Activated naive CD4-positive, alpha-beta T cell treated with anti-CD3 and anti-CD28 coated beads for 36 hours (primary cell): ENCODE data around the gene SIX2. TPM values are rescaled to one million over a fixed set of nuclear protein-coding genes. Genes with fewer than 3 reads are reported as not detected.
"Not testable (repeated sequence)": the region's sequence is repeated elsewhere in the genome, so short reads cannot be mapped to it uniquely, and the experiment has no call there.

Experiments used
- CTCF ChIA-PET: fragments of 350-600 bp; sonication (Branson Sonifier 250); formaldehyde crosslinking; loops from one replicate; lab custom pipeline; 2021; ENCODE audit warnings: antibody characterized with exemption; lab: Charles Lee
- DNase-seq: peaks from one replicate; pipeline ENCODE4 v3.0.0-alpha.2; 2020
- H3K27ac Mint-ChIP-seq: one replicate; pipeline ENCODE4 v1.8.0; 2021; ENCODE audit warnings: mild to moderate bottlenecking, mixed read lengths
- H3K27me3 Mint-ChIP-seq: one replicate; pipeline ENCODE4 v1.8.0; 2021; ENCODE audit warnings: low read depth, mixed read lengths
- H3K36me3 Mint-ChIP-seq: one replicate; pipeline ENCODE4 v1.8.0; 2021; ENCODE audit warnings: low read depth, mixed read lengths
- H3K4me1 Mint-ChIP-seq: one replicate; pipeline ENCODE4 v1.8.0; 2021; ENCODE audit warnings: low read depth, mixed read lengths
- H3K4me3 Mint-ChIP-seq: one replicate; pipeline ENCODE4 v1.8.0; 2021; ENCODE audit warnings: mild to moderate bottlenecking, moderate library complexity, mixed read lengths
- H3K9me3 Mint-ChIP-seq: one replicate; pipeline ENCODE4 v1.8.0; 2021; ENCODE audit warnings: mixed read lengths
- intact Hi-C: fragments of 100-400 bp; cut with micrococcal nuclease; formaldehyde crosslinking; loops from one replicate; pipeline ENCODE4 v1.15.1; 2023
- total RNA-seq, 2 experiments: library from RNA; stranded (reverse); gene quantifications; one replicate each; pipeline ENCODE4 v1.2.3, GENCODE V29; 2021

Gene SIX2
- total RNA-seq, 2 experiments from 2014 or later = not detected

GRCh38 chr2:45039804-45040203 is 30.6 kb upstream of the SIX2 start:
- H3K27me3 Mint-ChIP-seq = peaks cover 18% of the 10 kb centered on the region
- intact Hi-C loops, CTCF ChIA-PET, DNase-seq, H3K4me3 Mint-ChIP-seq, H3K4me1 Mint-ChIP-seq, H3K27ac Mint-ChIP-seq, H3K9me3 Mint-ChIP-seq, H3K36me3 Mint-ChIP-seq: not testable (repeated sequence)

GRCh38 chr2:45038861-45039260 is 29.6 kb upstream of the SIX2 start:
- H3K36me3 Mint-ChIP-seq, H3K4me1 Mint-ChIP-seq, H3K4me3 Mint-ChIP-seq, H3K27ac Mint-ChIP-seq, H3K9me3 Mint-ChIP-seq, CTCF ChIA-PET, intact Hi-C loops, DNase-seq: not testable (repeated sequence)
- peaks cover 13% of the 10 kb centered on the region for H3K27me3 Mint-ChIP-seq

GRCh38 chr2:45033302-45033701 is 24.1 kb upstream of the SIX2 start:
- CTCF ChIA-PET = interaction anchor here (0.9 kb wide), 1 partner anchor 710 kb away, joined by 3 read pairs; no protein-coding TSS in a partner anchor
- no peak overlapping the region for H3K4me3 Mint-ChIP-seq
- H3K36me3 Mint-ChIP-seq = no peaks in the 10 kb centered on the region
- H3K4me1 Mint-ChIP-seq = no peaks in the 10 kb centered on the region
- no peak overlapping the region for H3K27ac Mint-ChIP-seq
- H3K9me3 Mint-ChIP-seq = no peaks in the 10 kb centered on the region
- peaks cover 8% of the 10 kb centered on the region for H3K27me3 Mint-ChIP-seq
- intact Hi-C loops = no loop called here
- no peak for DNase-seq

- Mint-ChIP-seq H3K4me3 (no peak overlapping the region), H3K27ac (no peak overlapping the region), H3K36me3 (no peaks in the 10 kb centered on the region), H3K9me3 (no peaks in the 10 kb centered on the region), H3K4me1 (no peaks in the 10 kb centered on the region), H3K27me3 (peaks cover 8% of the 10 kb centered on the region)
- DNase-seq = no peak
- intact Hi-C loops = no loop called here
- CTCF ChIA-PET = no interaction called here
Measured at GRCh38 chr2:45031028-45031427, 21.8 kb upstream of the SIX2 start.

GRCh38 chr2:45030553-45030952 is 21.3 kb upstream of the SIX2 start:
- no peak for DNase-seq
- Mint-ChIP-seq H3K27me3 (peaks cover 8% of the 10 kb centered on the region), H3K36me3 (no peaks in the 10 kb centered on the region), H3K4me3 (no peak overlapping the region), H3K9me3 (no peaks in the 10 kb centered on the region), H3K27ac (no peak overlapping the region), H3K4me1 (no peaks in the 10 kb centered on the region)
- CTCF ChIA-PET = no interaction called here
- intact Hi-C loops = no loop called here

- intact Hi-C loops = no loop called here
- Mint-ChIP-seq H3K27ac (no peak overlapping the region), H3K4me1 (no peaks in the 10 kb centered on the region), H3K9me3 (no peaks in the 10 kb centered on the region), H3K27me3 (peaks cover 14% of the 10 kb centered on the region), H3K36me3 (no peaks in the 10 kb centered on the region), H3K4me3 (no peak overlapping the region)
- DNase-seq = no peak
- CTCF ChIA-PET = interaction anchor here (1.0 to 1.4 kb wide), 2 partner anchors 12 to 44 kb away, joined by 3 to 5 read pairs; no protein-coding TSS in a partner anchor
Measured at GRCh38 chr2:45029215-45029614, 20.0 kb upstream of the SIX2 start.

DNA sequence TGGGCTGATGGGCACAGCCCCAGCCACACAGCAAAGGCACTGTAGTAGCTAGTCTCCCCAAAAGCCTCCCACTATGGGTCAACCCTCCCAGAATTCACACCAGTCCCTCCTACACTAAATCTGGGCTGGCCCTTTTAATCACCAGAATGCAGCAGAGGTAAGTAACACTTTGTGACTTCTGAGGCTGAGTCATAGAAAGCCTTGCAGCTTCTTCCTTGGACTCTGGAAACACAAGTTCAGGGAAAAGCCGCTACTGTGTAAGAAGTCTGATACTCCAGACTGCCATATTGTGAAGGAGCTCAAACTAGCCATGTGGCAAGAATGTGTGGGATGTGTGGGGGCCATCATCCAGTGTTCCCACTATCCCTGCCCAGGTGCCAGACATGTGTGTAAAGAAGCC is 19.0 kb upstream of the SIX2 start:
- CTCF ChIA-PET = interaction anchor here (0.6 to 1.0 kb wide), 2 partner anchors 43 to 67 kb away, joined by 3 to 4 read pairs; no protein-coding TSS in a partner anchor
- no peak for DNase-seq
- Mint-ChIP-seq H3K4me1 (no peaks in the 10 kb centered on the region), H3K4me3 (no peak overlapping the region), H3K27me3 (peaks cover 14% of the 10 kb centered on the region), H3K36me3 (no peaks in the 10 kb centered on the region), H3K9me3 (no peaks in the 10 kb centered on the region), H3K27ac (no peak overlapping the region)
- intact Hi-C loops = no loop called here

- peaks cover 20% of the 10 kb centered on the region for H3K27me3 Mint-ChIP-seq
- H3K4me3 Mint-ChIP-seq = no peak overlapping the region
- H3K27ac Mint-ChIP-seq = no peak overlapping the region
- no peaks in the 10 kb centered on the region for H3K36me3 Mint-ChIP-seq
- no peaks in the 10 kb centered on the region for H3K4me1 Mint-ChIP-seq
- CTCF ChIA-PET = interaction anchor here (1.2 kb wide), 1 partner anchor 45 kb away, joined by 3 read pairs; no protein-coding TSS in a partner anchor
- H3K9me3 Mint-ChIP-seq = no peaks in the 10 kb centered on the region
- DNase-seq = no peak
- intact Hi-C loops = no loop called here
Measured at GRCh38 chr2:45026924-45027450, 17.7 kb upstream of the SIX2 start.

- intact Hi-C loops = no loop called here
- Mint-ChIP-seq H3K9me3 (no peaks in the 10 kb centered on the region), H3K27me3 (peaks cover 20% of the 10 kb centered on the region), H3K27ac (no peak overlapping the region), H3K36me3 (no peaks in the 10 kb centered on the region), H3K4me1 (no peaks in the 10 kb centered on the region), H3K4me3 (no peak overlapping the region)
- no peak for DNase-seq
- CTCF ChIA-PET = interaction anchor here (1.2 kb wide), 1 partner anchor 316 kb away, joined by 3 read pairs; no protein-coding TSS in a partner anchor
Measured at GRCh38 chr2:45024600-45025291, 15.5 kb upstream of the SIX2 start.

- CTCF ChIA-PET = interaction anchor here (1.2 kb wide), 1 partner anchor 317 kb away, joined by 3 read pairs; no protein-coding TSS in a partner anchor
- H3K4me1 Mint-ChIP-seq = no peaks in the 10 kb centered on the region
- H3K4me3 Mint-ChIP-seq = no peak overlapping the region
- H3K9me3 Mint-ChIP-seq = no peaks in the 10 kb centered on the region
- H3K27me3 Mint-ChIP-seq = peaks cover 24% of the 10 kb centered on the region
- no peaks in the 10 kb centered on the region for H3K36me3 Mint-ChIP-seq
- H3K27ac Mint-ChIP-seq = no peak overlapping the region
- intact Hi-C loops = no loop called here
- no peak for DNase-seq
Measured at GRCh38 chr2:45024097-45024496, 14.8 kb upstream of the SIX2 start.

- intact Hi-C loops = no loop called here
- no peak overlapping the region for H3K4me3 Mint-ChIP-seq
- H3K9me3 Mint-ChIP-seq = no peaks in the 10 kb centered on the region
- no peaks in the 10 kb centered on the region for H3K4me1 Mint-ChIP-seq
- CTCF ChIA-PET = no interaction called here
- H3K27ac Mint-ChIP-seq = no peak overlapping the region
- peaks cover 41% of the 10 kb centered on the region for H3K27me3 Mint-ChIP-seq
- no peaks in the 10 kb centered on the region for H3K36me3 Mint-ChIP-seq
- no peak for DNase-seq
Measured at GRCh38 chr2:45020439-45020838, 11.2 kb upstream of the SIX2 start.

DNA sequence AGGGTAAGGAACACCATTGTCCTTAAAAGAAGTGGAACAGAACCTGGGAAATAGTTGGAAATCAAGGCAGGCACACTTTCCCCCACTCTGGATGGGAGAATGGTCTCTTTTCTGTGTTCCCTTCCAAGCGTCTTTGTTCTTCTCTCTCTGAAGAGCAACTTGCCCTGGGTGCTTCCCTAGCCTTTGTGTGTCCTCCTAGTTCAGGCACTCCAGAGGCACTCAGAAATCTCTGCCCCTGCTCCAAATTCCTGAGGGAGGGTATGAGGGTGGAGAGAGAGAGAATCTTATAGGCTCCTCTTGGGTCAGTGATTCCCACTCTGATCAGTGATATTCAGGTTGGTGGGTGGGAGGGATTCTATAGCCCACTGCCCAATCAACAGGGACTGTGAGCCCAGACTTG is 8.8 kb upstream of the SIX2 start:
- CTCF ChIA-PET = no interaction called here
- peaks cover 49% of the 10 kb centered on the region for H3K27me3 Mint-ChIP-seq

DNA sequence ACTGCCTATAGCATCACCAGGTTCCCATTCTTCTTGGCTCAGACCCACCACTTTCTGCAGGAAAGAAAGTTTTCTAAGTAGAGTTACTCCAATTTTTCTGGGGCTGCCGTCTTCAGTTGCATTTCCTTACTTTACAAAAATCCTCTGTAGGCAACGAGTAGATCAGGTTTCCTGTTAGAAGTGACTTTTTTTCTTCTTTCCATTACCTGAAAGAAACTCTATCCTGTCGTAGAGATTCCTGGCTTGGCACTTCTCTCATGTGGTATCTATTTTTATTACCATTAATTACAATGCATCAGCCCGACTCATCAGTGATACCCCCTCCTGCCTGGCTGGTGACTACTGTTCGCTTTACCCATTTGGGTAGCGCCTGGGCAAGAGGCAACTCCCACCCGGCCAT is 5.6 kb upstream of the SIX2 start:
- CTCF ChIA-PET = no interaction called here
- no peaks in the 10 kb centered on the region for H3K9me3 Mint-ChIP-seq
- intact Hi-C loops = loop anchor here (2.0 kb wide), 1 partner anchor 32 kb away; no protein-coding TSS in a partner anchor
- H3K27ac Mint-ChIP-seq = no peak overlapping the region
- peaks cover 64% of the 10 kb centered on the region for H3K27me3 Mint-ChIP-seq
- no peak overlapping the region for H3K4me3 Mint-ChIP-seq
- DNase-seq = no peak
- H3K36me3 Mint-ChIP-seq = no peaks in the 10 kb centered on the region
- peaks cover 13% of the 10 kb centered on the region for H3K4me1 Mint-ChIP-seq

More for the DNA sequence above, 8.8 kb upstream of the SIX2 start:
- Mint-ChIP-seq H3K4me1 (peaks cover 4% of the 10 kb centered on the region), H3K9me3 (no peaks in the 10 kb centered on the region), H3K36me3 (no peaks in the 10 kb centered on the region), H3K4me3 (no peak overlapping the region), H3K27ac (no peak overlapping the region)
- DNase-seq = no peak
- intact Hi-C loops = no loop called here
